ENCODE measurements around the gene BCR.

Gene BCR

GRCh38 chr22:23218053-23218866 is 38.0 kb downstream of the BCR start:
- DNase-seq: no peak

DNA sequence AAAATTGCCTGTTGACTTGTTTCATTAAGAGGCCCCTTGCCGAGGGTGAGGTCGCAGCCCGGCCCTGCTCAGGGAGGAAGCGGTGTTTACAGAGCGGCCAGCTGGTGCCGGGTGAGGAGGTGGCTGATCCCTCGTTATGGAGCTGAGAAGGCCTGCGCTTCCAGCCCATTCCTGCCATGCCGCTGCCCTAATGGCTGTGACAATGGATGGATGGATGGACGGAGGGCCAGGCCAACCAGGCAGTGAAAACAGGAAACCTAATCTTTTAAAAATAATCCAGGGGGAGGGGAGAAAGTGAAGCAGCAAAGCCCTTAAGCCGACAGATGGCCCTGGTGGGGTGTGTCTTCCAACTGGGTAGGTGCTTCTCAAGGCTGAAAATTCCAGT is 38.5 kb downstream of the BCR start:
- DNase-seq: peak in 1 of 2 experiments; percentile 34

GRCh38 chr22:23219317-23219716 is 39.0 kb downstream of the BCR start:
- no peak for DNase-seq

GRCh38 chr22:23219822-23220484 is 39.6 kb downstream of the BCR start:
- peak; percentile 66 to 79 for DNase-seq

GRCh38 chr22:23220485-23221350 is 40.4 kb downstream of the BCR start:
- peak in 1 of 2 experiments; percentile 36 for DNase-seq

DNA sequence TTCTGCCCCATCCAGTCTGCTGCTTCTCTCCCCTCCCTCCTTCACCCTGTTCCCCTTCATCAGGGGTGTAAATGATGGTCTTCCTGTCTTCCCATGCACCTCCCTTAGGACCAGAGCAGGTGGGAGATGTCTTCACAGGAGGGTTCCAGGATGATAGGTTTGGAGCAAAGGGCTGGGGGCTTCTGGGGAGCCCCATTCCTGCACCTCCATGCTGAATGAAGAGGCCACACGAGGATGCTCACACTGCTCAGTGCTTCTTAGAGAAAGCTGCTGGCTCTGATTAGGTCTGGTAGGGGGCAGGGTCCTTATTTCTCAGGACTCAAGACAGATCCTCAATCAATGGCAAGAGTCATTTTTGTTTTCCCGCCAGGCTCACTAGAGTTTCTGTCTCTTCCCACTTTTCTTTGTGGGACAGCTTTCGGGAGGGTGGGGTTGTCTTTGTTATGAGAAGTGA is 41.1 kb downstream of the BCR start:
- no peak for DNase-seq

- no peak for DNase-seq
Measured at GRCh38 chr22:23222033-23222792, 41.9 kb downstream of the BCR start.

- no peak for DNase-seq
Measured at GRCh38 chr22:23222793-23223568, 42.7 kb downstream of the BCR start.

- no peak for DNase-seq
Measured at GRCh38 chr22:23223569-23224317, 43.4 kb downstream of the BCR start.

DNA sequence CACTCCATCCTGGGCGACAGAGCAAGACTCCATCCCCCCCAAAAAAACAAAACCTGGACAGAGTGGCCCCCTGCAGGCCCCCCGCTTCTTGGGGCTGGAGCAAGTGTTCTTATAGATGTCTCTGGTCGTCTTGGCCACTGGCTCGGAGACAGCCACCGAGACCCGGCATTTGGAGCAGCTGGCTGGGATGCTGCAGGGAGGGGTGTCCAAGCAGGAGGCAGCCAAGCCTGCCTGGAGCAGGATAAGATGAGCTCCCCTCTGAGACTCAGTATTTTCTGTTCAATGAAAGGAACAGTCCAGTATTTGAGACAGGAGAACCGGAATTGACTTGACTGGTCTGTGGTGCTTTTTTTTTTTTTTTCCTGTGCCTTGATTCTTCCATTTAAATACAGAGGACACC is 44.5 kb downstream of the BCR start:
- DNase-seq: no peak

GRCh38 chr22:23225337-23225723 is 45.0 kb downstream of the BCR start:
- DNase-seq: no peak

DNA sequence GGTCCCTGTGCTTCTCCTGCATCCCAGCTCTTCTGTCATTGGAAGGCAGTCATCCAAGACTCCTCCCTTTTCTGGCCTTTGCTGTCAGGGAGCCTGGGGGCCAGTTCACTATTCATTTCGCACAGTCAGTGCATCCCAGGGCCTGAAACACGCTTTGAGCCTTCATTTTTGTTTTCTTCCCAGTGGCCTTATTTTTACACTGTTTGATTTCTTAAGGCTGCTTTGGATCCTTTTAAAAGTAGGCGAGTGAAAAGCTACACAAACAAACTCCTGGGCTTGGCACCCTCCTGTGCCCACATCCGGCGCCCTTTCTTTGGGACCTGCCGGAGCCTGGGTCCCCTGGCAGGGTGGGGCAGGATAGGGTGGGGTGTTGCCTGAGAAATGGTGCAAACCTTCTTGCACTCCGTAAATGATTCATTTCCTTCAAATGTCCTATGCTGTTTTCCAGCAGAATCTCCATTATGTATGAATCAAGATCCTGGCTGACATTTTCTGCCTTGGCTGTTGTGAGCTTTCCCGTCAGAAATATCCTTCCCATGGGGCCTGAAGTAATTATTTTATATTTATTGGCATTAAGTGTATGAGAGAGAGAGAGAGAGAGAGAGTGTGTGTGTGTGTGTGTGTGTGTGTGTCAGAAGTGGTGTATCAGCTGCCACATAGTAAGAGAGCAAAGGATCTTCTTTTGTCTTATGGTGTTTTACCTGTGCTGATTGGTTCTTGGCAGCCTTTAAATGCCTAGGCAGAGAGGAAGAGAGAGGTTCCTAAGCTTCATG is 45.6 kb downstream of the BCR start:
- DNase-seq: no peak

DNA sequence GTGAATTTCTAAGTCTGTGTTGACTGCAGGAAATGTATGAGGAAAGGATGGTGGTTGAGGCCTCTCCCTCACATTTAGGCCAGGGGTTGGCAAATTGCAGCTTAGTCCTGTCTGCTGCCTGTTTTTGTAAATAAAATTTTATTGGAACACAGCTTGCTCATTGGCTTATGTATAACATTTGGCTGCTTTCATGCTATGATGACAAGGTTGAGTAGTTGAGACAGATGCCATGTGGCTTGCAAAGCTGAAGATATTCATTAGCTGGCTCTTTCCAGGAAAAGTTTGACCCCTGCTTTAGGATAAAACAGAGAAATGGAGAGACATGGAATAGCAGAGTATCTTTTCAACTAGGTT is 46.2 kb downstream of the BCR start:
- DNase-seq: no peak

DNA sequence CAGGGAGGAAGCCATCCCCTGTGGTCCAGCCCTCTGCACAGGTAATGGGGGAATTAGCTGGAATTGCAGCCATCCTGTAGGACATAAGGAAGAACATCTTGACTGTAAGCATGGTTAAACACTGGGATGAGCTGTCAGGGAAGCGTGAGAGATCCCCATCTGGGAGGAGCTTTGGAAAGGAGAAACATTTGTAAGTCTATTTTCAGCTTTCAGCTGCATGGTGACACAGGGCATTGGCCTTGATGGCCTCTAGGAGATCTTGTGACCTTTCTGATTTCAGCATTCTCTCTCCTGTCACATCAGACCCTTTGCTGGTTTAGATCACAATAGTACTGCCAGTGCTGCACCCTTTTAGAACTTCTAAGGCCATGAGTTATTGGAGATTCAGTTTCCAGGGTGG is 47.1 kb downstream of the BCR start:
- no peak for DNase-seq

DNA sequence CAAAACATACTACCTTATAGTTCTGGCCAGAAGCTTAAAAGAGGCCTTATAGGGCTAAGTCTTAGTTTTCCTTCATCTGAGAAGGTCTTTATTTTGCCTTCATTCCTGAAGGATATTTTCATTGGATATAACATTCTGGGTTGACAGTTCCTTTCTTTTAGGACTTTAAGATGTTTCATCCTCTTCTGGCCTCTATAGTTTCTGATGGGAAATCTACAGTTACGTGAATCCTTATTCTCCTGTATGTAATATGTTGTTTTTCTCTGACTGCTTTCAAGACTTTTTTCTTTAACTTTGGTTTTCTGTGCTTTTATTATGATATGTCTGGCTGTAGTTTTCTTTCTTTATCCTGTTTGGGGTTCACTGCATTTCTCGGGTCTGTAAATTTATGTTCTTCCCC is 48.2 kb downstream of the BCR start:
- no peak for DNase-seq

DNA sequence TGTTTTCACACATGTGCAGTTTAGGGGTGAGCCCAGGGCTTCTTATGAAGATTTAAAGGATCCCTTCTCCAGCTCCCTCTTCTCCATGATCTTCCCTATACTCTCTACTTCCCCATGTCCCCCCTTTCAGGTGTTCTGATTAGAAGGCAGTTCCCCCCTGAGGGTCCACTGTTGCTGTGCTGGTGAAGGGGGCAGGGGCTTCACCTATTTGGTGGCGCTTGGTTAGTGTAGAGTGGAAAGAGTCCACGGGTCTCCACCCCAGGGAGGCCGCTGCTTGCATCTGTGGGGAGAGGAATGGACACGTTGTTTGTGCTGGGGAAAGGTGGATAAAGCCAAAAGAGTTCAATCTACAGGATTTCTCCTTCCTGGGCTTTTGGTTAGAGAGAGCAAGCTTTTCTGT is 49.3 kb downstream of the BCR start:
- DNase-seq: no peak

DNA sequence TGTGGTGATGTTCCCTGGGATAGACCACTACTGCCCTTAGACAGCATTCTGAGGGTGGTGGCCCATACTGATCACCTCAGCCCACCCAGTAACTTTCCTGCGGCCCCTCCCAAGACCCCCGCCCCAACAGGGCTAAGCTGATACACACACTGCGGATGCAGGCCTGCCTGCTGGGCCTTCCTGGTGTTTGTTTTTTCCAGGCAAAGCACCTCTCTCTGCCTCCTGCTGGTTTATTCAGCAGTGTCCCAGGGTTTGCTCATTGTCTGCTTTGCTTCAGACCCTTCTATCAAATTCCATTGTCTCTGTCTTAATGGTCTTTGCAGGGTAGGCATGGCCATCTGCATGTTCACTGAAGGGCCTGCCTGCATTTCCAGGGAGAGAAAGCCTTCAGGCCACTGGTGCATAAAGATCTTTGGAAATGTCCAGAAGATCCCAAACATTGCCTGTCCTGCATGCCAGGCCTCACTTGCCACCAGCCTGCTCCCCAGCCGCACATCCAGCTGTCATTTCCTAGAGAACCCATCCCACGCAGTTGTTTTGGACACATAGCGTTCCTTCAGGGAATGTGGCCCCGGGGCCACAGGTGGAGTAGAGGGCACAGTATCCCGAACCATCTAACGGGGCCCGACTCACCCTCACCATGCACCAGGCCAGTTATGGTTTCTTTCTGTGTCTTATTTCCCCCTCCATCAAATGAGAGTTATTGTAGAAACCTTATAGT is 50.2 kb downstream of the BCR start:
- DNase-seq: no peak

DNA sequence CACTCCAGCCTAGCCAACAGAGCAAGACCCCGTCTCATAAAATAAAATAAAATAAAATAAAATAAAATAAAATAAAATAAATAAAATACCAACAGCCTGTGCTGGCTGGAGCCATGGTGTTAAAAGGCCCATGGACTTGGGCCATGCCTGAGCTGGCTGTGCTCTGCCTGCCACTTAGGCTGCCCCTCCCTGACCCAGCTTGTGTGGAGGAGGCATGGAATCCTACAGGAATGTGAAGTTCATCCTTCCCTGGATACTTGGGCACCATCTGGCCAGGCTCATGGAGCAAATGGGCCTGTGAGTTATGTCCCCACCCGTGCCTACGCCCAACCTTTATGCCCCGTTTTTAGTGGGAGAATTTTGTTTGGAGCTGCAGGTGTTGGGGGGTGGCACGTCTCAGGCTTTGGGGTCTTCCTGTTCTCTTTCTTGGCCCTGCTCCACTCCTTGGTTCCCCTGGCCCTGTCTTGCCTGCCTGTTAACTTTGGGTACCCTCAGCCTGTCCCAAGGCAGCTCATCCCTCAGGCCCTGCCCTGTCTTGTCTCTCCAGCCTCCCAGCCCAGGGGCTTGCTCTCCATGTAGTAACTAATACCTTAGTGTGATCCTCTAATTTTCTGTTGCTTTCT is 51.3 kb downstream of the BCR start:
- no peak for DNase-seq

All from activated CD4-positive, alpha-beta T cell treated with anti-CD3 and anti-CD28 coated beads, Interleukin-2, amount 50 U/mL, for 48 hours (primary cell).